HG03571 (cell line): ENCODE results near the gene UTP20.

Experiments
- ATAC-seq: cut with Tn5 transposase; IDR thresholded peaks from one replicate; pipeline ENCODE4 v1.9.1; 2021; ENCODE audit not compliant: unreplicated experiment

The UTP20 gene

GRCh38 chr12:101424620-101425019 lies 144.7 kb downstream of the UTP20 start:
- ATAC-seq, result no peak

- no peak for ATAC-seq
Measured at GRCh38 chr12:101430456-101430855, 150.6 kb downstream of the UTP20 start.

GRCh38 chr12:101436136-101436535 lies 156.2 kb downstream of the UTP20 start:
- no peak for ATAC-seq
